ENCODE results near the gene LEO1.

- TF ChIP-seq CTCF (IDR thresholded peaks at IDR 0.05; ENCODE audit: borderline replicate concordance, extremely low read depth, low read length, poor library complexity, severe bottlenecking) (no peak), EZH2 (IDR thresholded peaks at IDR 0.05; ENCODE audit: borderline replicate concordance, low read depth, low read length, severe bottlenecking) (no peak)
Observed at GRCh38 chr15:52008359-52008697, 36.8 kb upstream of the LEO1 start.
